LNCAP (cell line): Measurements from ENCODE around the gene ERG.

Source experiments
- CTCF ChIP-seq: fragments of 450-650 bp; IDR thresholded peaks from 2 replicates; pipeline ENCODE4 v1.5.1; 2017; ENCODE audit warnings: mild to moderate bottlenecking

The ERG gene

GRCh38 chr21:38383411-38384237 lies 114.7 kb downstream of the ERG start:
- TF ChIP-seq CTCF, result no peak

- peak; percentile 27; the same call in 1 of the 2 replicates for TF ChIP-seq CTCF
Observed at GRCh38 chr21:38380481-38381137, 117.7 kb downstream of the ERG start.

GRCh38 chr21:38379147-38379546 lies 119.1 kb downstream of the ERG start:
- no peak for TF ChIP-seq CTCF

- TF ChIP-seq CTCF, result no peak
Observed at GRCh38 chr21:38377165-38378088, 120.8 kb downstream of the ERG start.

- TF ChIP-seq CTCF, result no peak
Observed at GRCh38 chr21:38376693-38377092, 121.6 kb downstream of the ERG start.

GRCh38 chr21:38376235-38376634 lies 122.0 kb downstream of the ERG start:
- TF ChIP-seq CTCF, result no peak

- TF ChIP-seq CTCF, result no peak
Observed at GRCh38 chr21:38367646-38368045, 130.6 kb downstream of the ERG start.
